ENCODE data around the gene ABI2.
"Not testable (repeated sequence)": the region's sequence is repeated elsewhere in the genome, so short reads cannot be mapped to it uniquely, and the experiment has no call there.

Gene ABI2

GRCh38 chr2:203286532-203286931 lies 41.7 kb upstream of the ABI2 start (continued):
- TF ChIP-seq ZBTB11 (tag by site-specific recombination; conservative IDR thresholded peaks at IDR 0.05; ENCODE audit: low read depth) (no peak), PRDM6 (tag by site-specific recombination; IDR thresholded peaks at IDR 0.05) (no peak), ZNF580 (tag by site-specific recombination; IDR thresholded peaks at IDR 0.05) (no peak)

GRCh38 chr2:203301667-203302066 lies 26.5 kb upstream of the ABI2 start:
- TF ChIP-seq GLI4 (tag by site-specific recombination; IDR thresholded peaks at IDR 0.05) (no peak), ZNF214 (tag by site-specific recombination; IDR thresholded peaks at IDR 0.05; ENCODE audit: borderline replicate concordance) (no peak)
- Histone ChIP-seq H3K27ac (ENCODE audit: extremely low read depth, low read depth, low read length) (no peak overlapping the region), H3K4me3 (ENCODE audit: low read depth, low read length) (no peak overlapping the region), H3K9me3 (ENCODE audit: control insufficient read depth, insufficient read depth, low read depth, low read length) (no peaks in the 10 kb centered on the region), H3K36me3 (ENCODE audit: control insufficient read depth in 2 of 2, insufficient read depth in 1 of 2, low read length in 2 of 2) (peaks cover under 1 to 8% of the 10 kb centered on the region in 2 experiments; a peak in 2 of 3 replicates), H3K4me1 (ENCODE audit: control insufficient read depth, insufficient read depth, low read length) (no peaks in the 10 kb centered on the region)
- CTCF ChIA-PET = interaction anchor here (0.9 kb wide), 1 partner anchor 26 kb away, joined by 3 read pairs; no protein-coding TSS in a partner anchor
- POLR2A ChIA-PET = no interaction called here

GRCh38 chr2:203302586-203302985 lies 25.6 kb upstream of the ABI2 start:
- H3K4me1 ChIP-seq (ENCODE audit: control insufficient read depth, insufficient read depth, low read length); H3K9me3 ChIP-seq (ENCODE audit: control insufficient read depth, insufficient read depth, low read depth, low read length); CTCF ChIA-PET; H3K27ac ChIP-seq (ENCODE audit: extremely low read depth, low read depth, low read length); H3K4me3 ChIP-seq (ENCODE audit: low read depth, low read length); POLR2A ChIA-PET; H3K36me3 ChIP-seq (ENCODE audit: control insufficient read depth in 2 of 2, insufficient read depth in 1 of 2, low read length in 2 of 2): not testable (repeated sequence)

- Histone ChIP-seq H3K36me3 (ENCODE audit: control insufficient read depth in 2 of 2, insufficient read depth in 1 of 2, low read length in 2 of 2) (peaks cover 0 to 8% of the 10 kb centered on the region in 2 experiments; a peak in 2 of 3 replicates), H3K4me1 (ENCODE audit: control insufficient read depth, insufficient read depth, low read length) (no peaks in the 10 kb centered on the region), H3K4me3 (ENCODE audit: low read depth, low read length) (no peak overlapping the region), H3K9me3 (ENCODE audit: control insufficient read depth, insufficient read depth, low read depth, low read length) (no peaks in the 10 kb centered on the region), H3K27ac (ENCODE audit: extremely low read depth, low read depth, low read length) (no peak overlapping the region)
- TF ChIP-seq FEZF1 (tag by site-specific recombination; IDR thresholded peaks at IDR 0.05) = no peak
- no peak for TF ChIP-seq ZNF664 (tag by site-specific recombination; IDR thresholded peaks at IDR 0.05)
- no peak for TF ChIP-seq ZNF837 (tag by site-specific recombination; IDR thresholded peaks at IDR 0.05)
- no peak for TF ChIP-seq ZNF266 (tag by site-specific recombination; IDR thresholded peaks at IDR 0.05; ENCODE audit: low read depth)
- TF ChIP-seq SETDB1 (IDR thresholded peaks at IDR 0.05; ENCODE audit: insufficient read length, low read length) = no peak
- no peak for TF ChIP-seq ZFP69B (tag by site-specific recombination; IDR thresholded peaks at IDR 0.05)
- TF ChIP-seq SCRT1 (tag by site-specific recombination; IDR thresholded peaks at IDR 0.05; ENCODE audit: borderline replicate concordance) = no peak
- ChIA-PET CTCF (interaction anchor here (0.6 to 0.9 kb wide), 3 partner anchors 13 to 84 kb away, joined by 3 read pairs; no protein-coding TSS in a partner anchor), POLR2A (no interaction called here)
Measured at GRCh38 chr2:203310688-203311436, 17.3 kb upstream of the ABI2 start.
